Kidney epithelial cell (primary cell): ENCODE data around the gene CYP4V2. TPM values are rescaled to one million over a fixed set of nuclear protein-coding genes. Genes with fewer than 3 reads are reported as not detected.

Source experiments
- DNase-seq: peaks from one replicate; pipeline ENCODE4 v3.0.0-alpha.2; 2010; ENCODE audit warnings: low read depth
- H3K27me3 ChIP-seq: 2 replicates; pipeline ENCODE4 v1.6.0; 2011; ENCODE audit warnings: low read length; ENCODE audit not compliant: control insufficient read depth, insufficient read depth
- H3K36me3 ChIP-seq: 2 replicates; pipeline ENCODE4 v1.5.1; 2011; ENCODE audit warnings: low read length; ENCODE audit not compliant: control insufficient read depth, insufficient read depth
- H3K4me3 ChIP-seq: 2 replicates; pipeline ENCODE4 v1.5.1; 2011; ENCODE audit warnings: low read depth, mild to moderate bottlenecking, control low read depth, low read length
- total RNA-seq: library from RNA; depleted of rRNA; stranded (reverse); fragments of >200 nt; gene quantifications from 2 replicates; pipeline ENCODE4 v1.2.3, GENCODE V29; 2015
- TF ChIP-seq, protein P1 (sequence below): IDR thresholded peaks from 2 replicates; pipeline ENCODE4 v1.5.1; 2011; ENCODE audit warnings: mild to moderate bottlenecking, moderate library complexity, low read length, control low read depth, inconsistent platforms; ENCODE audit not compliant: insufficient read depth, poor library complexity, severe bottlenecking

The CYP4V2 gene
- total RNA-seq, 1 donor from 2014 or later, result 30.2 TPM

DNA sequence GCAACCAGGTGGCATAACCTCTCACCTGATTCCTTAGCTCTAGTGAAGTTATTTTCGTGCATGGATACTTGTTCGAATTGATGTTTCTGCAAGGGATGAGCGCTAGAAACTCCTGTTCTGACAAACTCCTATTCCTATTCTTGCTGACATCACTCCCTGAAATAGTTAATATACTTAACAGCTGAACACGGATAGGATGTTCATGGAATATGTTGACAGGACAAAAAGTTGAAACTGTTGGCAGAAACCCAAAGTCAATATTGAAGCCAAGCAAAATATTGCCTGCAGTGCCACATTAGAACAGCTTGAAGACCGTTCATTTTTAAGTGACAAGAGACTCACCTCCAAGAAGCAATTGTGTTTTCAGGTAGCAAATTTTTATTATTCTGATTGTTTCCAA lies 35.9 kb downstream of the CYP4V2 start, which contains the start of gene KLKB1:
TSS of gene KLKB1 (plus strand) at position 287 of the 400 bp plus-strand sequence. CDS start 689 bp downstream, outside the sequence.
- Histone ChIP-seq H3K36me3 (no peaks in the 10 kb centered on the region), H3K27me3 (no peaks in the 10 kb centered on the region), H3K4me3 (no peak within 1 kb of the TSS)
- TF ChIP-seq, protein P1, sequence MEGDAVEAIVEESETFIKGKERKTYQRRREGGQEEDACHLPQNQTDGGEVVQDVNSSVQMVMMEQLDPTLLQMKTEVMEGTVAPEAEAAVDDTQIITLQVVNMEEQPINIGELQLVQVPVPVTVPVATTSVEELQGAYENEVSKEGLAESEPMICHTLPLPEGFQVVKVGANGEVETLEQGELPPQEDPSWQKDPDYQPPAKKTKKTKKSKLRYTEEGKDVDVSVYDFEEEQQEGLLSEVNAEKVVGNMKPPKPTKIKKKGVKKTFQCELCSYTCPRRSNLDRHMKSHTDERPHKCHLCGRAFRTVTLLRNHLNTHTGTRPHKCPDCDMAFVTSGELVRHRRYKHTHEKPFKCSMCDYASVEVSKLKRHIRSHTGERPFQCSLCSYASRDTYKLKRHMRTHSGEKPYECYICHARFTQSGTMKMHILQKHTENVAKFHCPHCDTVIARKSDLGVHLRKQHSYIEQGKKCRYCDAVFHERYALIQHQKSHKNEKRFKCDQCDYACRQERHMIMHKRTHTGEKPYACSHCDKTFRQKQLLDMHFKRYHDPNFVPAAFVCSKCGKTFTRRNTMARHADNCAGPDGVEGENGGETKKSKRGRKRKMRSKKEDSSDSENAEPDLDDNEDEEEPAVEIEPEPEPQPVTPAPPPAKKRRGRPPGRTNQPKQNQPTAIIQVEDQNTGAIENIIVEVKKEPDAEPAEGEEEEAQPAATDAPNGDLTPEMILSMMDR, result no peak
- DNase-seq, result no peak

DNA sequence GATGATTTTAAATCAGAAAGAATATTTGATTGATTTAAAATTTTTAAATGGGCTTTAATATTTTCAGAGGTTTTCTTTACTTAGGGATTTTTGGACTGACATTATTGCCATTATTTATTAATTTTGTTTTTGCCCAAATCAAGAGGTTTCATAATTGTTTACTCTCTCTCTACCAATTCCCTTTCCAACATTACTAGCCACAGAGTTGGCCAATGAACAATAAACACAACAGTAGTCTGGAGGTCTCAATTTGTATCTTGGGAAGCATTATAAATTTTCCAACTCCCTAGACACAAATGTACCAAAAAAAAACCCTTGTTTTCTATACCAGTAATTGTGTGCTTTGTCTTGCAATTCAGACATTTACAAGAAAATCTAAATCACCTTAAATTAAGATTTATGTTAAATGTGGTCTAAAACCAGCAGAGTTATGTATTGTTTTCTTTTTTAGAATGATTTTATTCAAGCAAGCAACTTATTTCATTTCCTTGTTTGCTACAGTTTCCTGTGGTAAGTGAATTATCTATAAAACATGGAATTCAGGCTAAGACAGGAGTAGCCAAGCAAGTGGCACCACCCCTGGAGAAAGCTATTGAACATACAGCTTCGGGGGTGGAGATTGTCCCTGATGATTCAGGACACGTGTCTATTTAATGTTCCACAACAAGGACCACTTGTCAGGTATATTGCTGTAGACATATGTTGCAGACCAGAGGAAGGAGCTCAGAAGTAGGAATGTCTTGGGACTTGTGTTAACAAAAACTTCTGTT lies 36.6 kb downstream of the CYP4V2 start:
- Histone ChIP-seq H3K4me3 (no peak overlapping the region), H3K36me3 (no peaks in the 10 kb centered on the region), H3K27me3 (no peaks in the 10 kb centered on the region)
- DNase-seq, result no peak
- TF ChIP-seq, protein P1, result no peak

DNA sequence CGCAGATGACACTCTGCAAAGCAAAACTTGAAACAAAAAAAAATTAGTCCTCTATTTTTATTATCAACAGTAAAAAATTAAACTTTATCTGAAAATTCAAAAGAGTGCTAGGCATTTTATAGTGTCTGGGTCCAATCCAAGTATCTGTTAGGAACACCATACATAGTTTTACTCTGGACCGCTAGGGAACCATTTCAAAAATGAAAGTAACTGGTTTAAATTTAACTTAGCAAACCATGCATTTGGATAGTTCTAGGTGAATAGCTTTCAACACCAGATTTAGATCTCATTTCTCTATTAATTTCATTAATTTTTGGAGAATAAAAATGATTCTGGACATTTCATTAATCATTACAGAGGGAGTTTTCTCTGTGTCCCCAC lies 37.1 kb downstream of the CYP4V2 start:
- DNase-seq, result no peak
- Histone ChIP-seq H3K36me3 (no peaks in the 10 kb centered on the region), H3K27me3 (no peaks in the 10 kb centered on the region), H3K4me3 (no peak overlapping the region)
- TF ChIP-seq, protein P1, result no peak

DNA sequence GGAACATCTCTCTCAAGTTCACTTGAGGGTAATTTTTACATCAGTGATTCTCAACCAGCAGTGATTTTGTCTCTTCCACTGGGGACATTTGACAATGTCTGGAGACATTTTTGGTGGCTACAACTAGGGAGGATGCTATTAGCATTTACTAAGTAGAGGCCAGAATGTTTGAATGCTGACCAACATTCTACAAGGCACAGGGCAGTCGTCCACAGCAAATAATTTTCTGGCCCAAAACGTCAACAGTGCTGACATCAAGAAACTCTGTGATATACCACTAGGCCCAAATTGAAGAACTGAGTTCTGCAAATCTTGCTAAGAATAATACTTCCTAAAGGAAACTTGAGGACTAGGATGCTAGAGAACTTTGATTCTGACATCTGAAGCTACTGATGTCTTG lies 43.0 kb downstream of the CYP4V2 start:
- TF ChIP-seq, protein P1, result no peak
- H3K36me3 ChIP-seq, result no peaks in the 10 kb centered on the region

DNA sequence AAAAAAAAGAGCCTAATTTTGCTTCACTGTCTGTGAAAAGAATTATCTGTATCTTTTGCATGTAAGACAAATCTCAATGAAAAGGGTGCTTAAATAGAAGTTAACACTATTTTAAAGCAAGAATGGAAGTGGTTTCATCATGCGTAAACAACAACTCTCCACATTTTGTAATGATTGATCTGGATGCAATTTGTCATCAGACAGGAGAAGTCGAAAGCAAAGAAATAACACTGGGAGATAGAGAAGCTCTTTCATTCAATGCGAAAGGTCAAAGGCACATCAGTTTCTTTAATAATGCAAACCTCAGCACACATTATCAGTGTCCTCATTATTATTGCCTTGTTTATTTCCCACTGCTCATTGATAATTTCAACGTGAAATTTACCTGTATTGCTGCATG lies 44.8 kb downstream of the CYP4V2 start:
- DNase-seq, result no peak
- TF ChIP-seq, protein P1, result no peak
- no peaks in the 10 kb centered on the region for H3K36me3 ChIP-seq
- H3K4me3 ChIP-seq, result no peak overlapping the region
- no peaks in the 10 kb centered on the region for H3K27me3 ChIP-seq

More for the DNA sequence above, 43.0 kb downstream of the CYP4V2 start:
- Histone ChIP-seq H3K27me3 (no peaks in the 10 kb centered on the region), H3K4me3 (no peak overlapping the region)
- DNase-seq, result no peak

DNA sequence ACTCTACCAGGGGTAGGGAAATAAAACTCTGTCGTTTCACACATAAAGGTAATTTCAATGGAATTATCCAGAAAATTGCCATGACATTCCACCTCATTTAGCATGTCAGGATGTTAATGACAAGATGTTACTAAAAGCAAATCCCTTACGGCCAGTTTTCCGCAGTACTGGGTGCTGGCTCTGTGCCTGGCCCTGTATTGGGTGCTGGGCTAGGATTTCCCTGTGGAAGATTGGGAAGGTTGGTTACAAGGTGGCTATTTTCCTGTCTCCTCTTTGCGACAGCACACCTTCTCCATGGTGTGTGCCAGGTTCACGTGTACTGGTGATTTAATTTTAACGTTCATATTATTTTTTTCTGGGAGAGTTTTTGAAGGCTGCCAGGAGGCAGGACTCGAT lies 49.1 kb downstream of the CYP4V2 start:
- TF ChIP-seq, protein P1, result no peak
- no peak for DNase-seq

More for the DNA sequence above, 49.1 kb downstream of the CYP4V2 start:
- Histone ChIP-seq H3K4me3 (no peak overlapping the region), H3K27me3 (no peaks in the 10 kb centered on the region), H3K36me3 (no peaks in the 10 kb centered on the region)
